Sigmoid colon (tissue), 7 donors: Measurements from ENCODE around the gene CHST2. TPM values are rescaled to one million over a fixed set of nuclear protein-coding genes. Genes with fewer than 3 reads are reported as not detected.

Experiments used
- DNase-seq: peaks from one replicate; pipeline ENCODE4 v3.0.0-alpha.2; 2019
- H3K27ac ChIP-seq, 4 donors: fragments of 200-600 bp; sonication (generic); one replicate each; pipeline ENCODE4 v1.5.1; 2016 to 2019; ENCODE audit warnings: mild to moderate bottlenecking in 1 of 4
- H3K27me3 ChIP-seq, 3 donors: fragments of 200-600 bp; sonication (generic); one replicate each; pipeline ENCODE4 v1.5.1; 2019; ENCODE audit warnings: mild to moderate bottlenecking in 1 of 3
- H3K36me3 ChIP-seq, 4 donors: fragments of 200-600 bp; sonication (generic); one replicate each; pipeline ENCODE4 v1.5.1; 2016 to 2019
- H3K4me1 ChIP-seq, 4 donors: fragments of 200-600 bp; sonication (generic); one replicate each; pipeline ENCODE4 v1.5.1; 2017 to 2019
- H3K4me3 ChIP-seq, 4 donors: fragments of 200-600 bp; sonication (generic); one replicate each; pipeline ENCODE4 v1.5.1; 2017 to 2019; ENCODE audit warnings: mild to moderate bottlenecking in 2 of 4, moderate library complexity in 1 of 4
- H3K9me3 ChIP-seq, 4 donors: fragments of 200-600 bp in 3 of 4; sonication (generic) in 3 of 4; one replicate each; pipeline versions ENCODE4 v1.5.1 to v1.6.1; 2013 to 2019
- EP300 ChIP-seq, 4 donors: sonication (generic); formaldehyde crosslinking; IDR thresholded peaks; one replicate each; pipeline ENCODE4 v1.6.1; 2017; ENCODE audit warnings: antibody characterized with exemption in 4 of 4
- POLR2A ChIP-seq, 2 donors: fragments of 450-650 bp; IDR thresholded peaks; one replicate each; pipeline ENCODE4 v1.6.1; 2016; ENCODE audit warnings: antibody characterized with exemption in 2 of 2, mild to moderate bottlenecking in 2 of 2, moderate library complexity in 2 of 2
- POLR2AphosphoS5 ChIP-seq, 4 donors: sonication (generic); formaldehyde crosslinking; IDR thresholded peaks; one replicate each; pipeline ENCODE4 v1.6.1; 2017; ENCODE audit warnings: antibody characterized with exemption in 4 of 4
- WGBS, 2 donors: extraction: QIAGEN DNeasy Blood & Tissue Kit; methylation state at CpG; one replicate each; pipeline ENCODE4 v1.1.7; 2013; 5-methylcytosine and 5-hydroxymethylcytosine counted together
- intact Hi-C: fragments of 100-400 bp; cut with DNase I; formaldehyde crosslinking; loops from one replicate; pipeline ENCODE4 v1.15.1; 2023
- polyA plus RNA-seq, 3 donors: library from polyadenylated mRNA; stranded (reverse); fragments of 200-250 nt; gene quantifications; one replicate each; pipeline ENCODE4 v1.2.3, GENCODE V29; 2013
- total RNA-seq, 4 donors: library from RNA; depleted of rRNA; stranded (reverse); fragments of >200 nt; gene quantifications; one replicate each; pipeline ENCODE4 v1.1.0, GENCODE V29; 2016
- TF ChIP-seq, protein P1 (sequence below), 4 experiments: fragments of 450-650 bp in 3 of 4; fragments of 200-600 bp in 1 of 4; IDR thresholded peaks; one replicate each; pipeline ENCODE4 v1.5.1; 2016 to 2019; ENCODE audit warnings: antibody characterized with exemption in 4 of 4, mild to moderate bottlenecking in 3 of 4, moderate library complexity in 2 of 4
- donor health status: healthy with polysubstance abuse.
- donor health status: Bipolar disorder and iron deficiency.
- donor health status: healthy.

CHST2 gene
- total and polyA plus RNA-seq, 7 donors = 0.60 to 4.5 (median 3.1) TPM

DNA sequence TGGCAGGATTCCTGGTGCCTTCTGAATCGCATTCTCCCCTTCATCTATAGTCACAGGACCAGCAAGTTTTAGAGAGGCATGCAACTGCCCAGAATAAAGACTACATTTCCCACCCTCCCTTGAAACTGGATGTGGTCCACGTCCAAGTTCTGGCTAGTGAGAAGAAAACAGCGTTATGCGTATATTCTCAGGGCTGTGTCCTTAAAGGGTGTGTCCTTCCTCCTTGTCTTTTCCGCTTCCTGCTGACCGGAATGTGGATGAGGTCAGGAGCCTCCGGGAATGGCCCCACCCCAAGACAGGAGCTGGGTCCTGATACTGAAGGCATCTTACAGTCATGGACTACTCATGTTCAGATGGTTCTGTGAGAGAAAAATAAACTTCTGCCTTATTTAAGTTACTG, 20.2 kb downstream of the CHST2 start:
- Histone ChIP-seq H3K36me3 (no peaks in the 10 kb centered on the region), H3K4me3 (no peak overlapping the region), H3K4me1 (no peaks in the 10 kb centered on the region), H3K9me3 (no peaks in the 10 kb centered on the region), H3K27ac (no peak overlapping the region), H3K27me3 (peaks cover 0 to under 1% (median 0%) of the 10 kb centered on the region in 3 donors)
- WGBS, 2 donors = 21 to 72% methylated on average over 7 of the region's 7 CpGs
- intact Hi-C loops = no loop called here
- no peak for DNase-seq
- no peak for TF ChIP-seq POLR2A (IDR thresholded peaks at IDR 0.05)
- TF ChIP-seq, protein P1, sequence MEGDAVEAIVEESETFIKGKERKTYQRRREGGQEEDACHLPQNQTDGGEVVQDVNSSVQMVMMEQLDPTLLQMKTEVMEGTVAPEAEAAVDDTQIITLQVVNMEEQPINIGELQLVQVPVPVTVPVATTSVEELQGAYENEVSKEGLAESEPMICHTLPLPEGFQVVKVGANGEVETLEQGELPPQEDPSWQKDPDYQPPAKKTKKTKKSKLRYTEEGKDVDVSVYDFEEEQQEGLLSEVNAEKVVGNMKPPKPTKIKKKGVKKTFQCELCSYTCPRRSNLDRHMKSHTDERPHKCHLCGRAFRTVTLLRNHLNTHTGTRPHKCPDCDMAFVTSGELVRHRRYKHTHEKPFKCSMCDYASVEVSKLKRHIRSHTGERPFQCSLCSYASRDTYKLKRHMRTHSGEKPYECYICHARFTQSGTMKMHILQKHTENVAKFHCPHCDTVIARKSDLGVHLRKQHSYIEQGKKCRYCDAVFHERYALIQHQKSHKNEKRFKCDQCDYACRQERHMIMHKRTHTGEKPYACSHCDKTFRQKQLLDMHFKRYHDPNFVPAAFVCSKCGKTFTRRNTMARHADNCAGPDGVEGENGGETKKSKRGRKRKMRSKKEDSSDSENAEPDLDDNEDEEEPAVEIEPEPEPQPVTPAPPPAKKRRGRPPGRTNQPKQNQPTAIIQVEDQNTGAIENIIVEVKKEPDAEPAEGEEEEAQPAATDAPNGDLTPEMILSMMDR (IDR thresholded peaks at IDR 0.05) = no peak
- TF ChIP-seq POLR2AphosphoS5 (IDR thresholded peaks at IDR 0.05) = peak in 1 of 4 donors; percentile 30
- no peak for TF ChIP-seq EP300 (IDR thresholded peaks at IDR 0.05)

DNA sequence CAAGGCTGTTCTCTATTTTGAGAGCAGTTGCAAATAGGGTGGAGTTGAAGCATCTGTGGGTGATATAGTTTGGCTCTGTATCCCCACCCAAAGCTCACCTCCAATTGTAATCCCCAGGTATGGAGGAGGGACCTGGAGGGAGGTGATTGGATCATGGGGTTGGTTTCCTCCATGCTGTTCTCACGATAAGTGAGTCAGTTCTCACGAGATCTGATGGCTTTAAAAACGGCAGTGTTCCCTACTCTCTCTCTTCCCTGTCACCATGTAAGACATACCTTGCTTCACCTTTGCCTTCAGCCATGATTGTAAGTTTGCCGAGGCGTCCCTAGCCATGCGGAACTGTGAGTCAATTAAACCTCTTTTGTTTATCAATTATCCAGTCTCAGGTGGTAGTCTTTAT, 21.0 kb downstream of the CHST2 start:
- Histone ChIP-seq H3K4me3 (no peak overlapping the region), H3K27me3 (no peaks in the 10 kb centered on the region), H3K9me3 (no peaks in the 10 kb centered on the region), H3K4me1 (no peaks in the 10 kb centered on the region), H3K36me3 (no peaks in the 10 kb centered on the region), H3K27ac (no peak overlapping the region)
- no peak for DNase-seq
- intact Hi-C loops = no loop called here
- 91 to 93% methylated on average over 6 of the region's 6 CpGs for WGBS, 2 donors
- no peak for TF ChIP-seq EP300 (IDR thresholded peaks at IDR 0.05)
- TF ChIP-seq POLR2AphosphoS5 (IDR thresholded peaks at IDR 0.05) = no peak
- TF ChIP-seq, protein P1 (IDR thresholded peaks at IDR 0.05) = no peak
- TF ChIP-seq POLR2A (IDR thresholded peaks at IDR 0.05) = no peak

DNA sequence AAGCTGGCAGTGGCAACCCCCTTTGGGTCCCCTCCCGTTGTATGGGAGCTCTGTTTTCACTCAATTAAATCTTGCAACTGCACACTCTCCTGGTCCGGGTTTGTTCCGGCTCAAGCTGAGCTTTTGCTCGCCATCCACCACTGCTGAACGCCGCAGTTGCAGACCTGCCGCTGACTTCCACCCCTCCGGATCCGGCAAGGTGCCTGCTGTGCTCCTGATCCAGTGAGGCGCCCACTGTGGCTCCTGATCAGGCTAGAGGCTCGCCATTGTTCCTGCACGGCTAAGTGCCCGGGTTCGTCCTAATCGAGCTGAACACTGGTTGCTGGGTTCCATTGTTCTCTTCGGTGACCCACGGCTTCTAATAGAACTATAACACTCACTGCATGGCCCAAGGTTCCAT, 22.8 kb downstream of the CHST2 start:
- intact Hi-C loops = no loop called here
- Histone ChIP-seq H3K27ac (no peak overlapping the region), H3K4me1 (no peaks in the 10 kb centered on the region), H3K4me3 (no peak overlapping the region), H3K27me3 (no peaks in the 10 kb centered on the region), H3K9me3 (no peaks in the 10 kb centered on the region), H3K36me3 (no peaks in the 10 kb centered on the region)
- TF ChIP-seq POLR2A (IDR thresholded peaks at IDR 0.05) = no peak
- TF ChIP-seq, protein P1 (IDR thresholded peaks at IDR 0.05) = no peak
- TF ChIP-seq POLR2AphosphoS5 (IDR thresholded peaks at IDR 0.05) = no peak
- TF ChIP-seq EP300 (IDR thresholded peaks at IDR 0.05) = no peak
- 90 to 92% methylated on average over 17 of the region's 17 CpGs for WGBS, 2 donors
- no peak for DNase-seq

DNA sequence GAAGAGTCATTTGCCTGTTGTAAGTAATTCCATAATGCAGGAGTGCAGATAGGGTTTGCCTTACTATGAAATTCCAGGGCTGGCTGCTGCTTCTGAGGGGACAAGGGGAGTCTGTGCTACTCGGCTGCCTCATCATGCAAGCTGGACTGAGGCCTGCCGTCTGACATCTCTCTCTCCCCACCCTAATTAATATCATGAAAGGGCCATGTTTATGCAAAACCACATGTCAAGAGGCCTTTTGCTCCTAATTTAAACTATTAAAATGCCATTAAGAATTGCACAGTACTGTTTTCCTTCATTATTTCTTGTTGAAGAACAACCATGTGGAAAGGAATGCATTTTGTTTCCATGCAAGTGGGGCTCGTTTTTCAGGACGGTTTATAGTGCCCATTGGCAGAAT, 26.3 kb downstream of the CHST2 start:
- no peaks in the 10 kb centered on the region for H3K36me3 ChIP-seq
- no peaks in the 10 kb centered on the region for H3K27me3 ChIP-seq
- TF ChIP-seq POLR2A (IDR thresholded peaks at IDR 0.05) = no peak
- TF ChIP-seq, protein P1 (IDR thresholded peaks at IDR 0.05) = no peak
- no peak for TF ChIP-seq EP300 (IDR thresholded peaks at IDR 0.05)
- TF ChIP-seq POLR2AphosphoS5 (IDR thresholded peaks at IDR 0.05) = no peak
- no peak for DNase-seq
- WGBS, 2 donors = 76 to 79% methylated on average over 4 of the region's 4 CpGs
- no peaks in the 10 kb centered on the region for H3K4me1 ChIP-seq
- intact Hi-C loops = no loop called here
- no peaks in the 10 kb centered on the region for H3K9me3 ChIP-seq
- no peak overlapping the region for H3K27ac ChIP-seq
- no peak overlapping the region for H3K4me3 ChIP-seq
